Upper lobe of left lung (tissue), 4 donors: ENCODE data around the gene SAPCD2.

Experiments used
- CTCF ChIP-seq, 6 experiments: fragments of 450-650 bp in 4 of 6; fragments of 200-600 bp in 2 of 6; sonication (generic) in 2 of 6; IDR thresholded peaks; one replicate each; pipeline ENCODE4 v1.5.1; 2016 to 2019; ENCODE audit warnings: antibody characterized with exemption in 6 of 6
- POLR2A ChIP-seq, 4 donors: fragments of 450-650 bp; IDR thresholded peaks; one replicate each; pipeline ENCODE4 v1.5.1; 2016 to 2017; ENCODE audit warnings: antibody characterized with exemption in 4 of 4, mild to moderate bottlenecking in 2 of 4
- POLR2AphosphoS5 ChIP-seq, 2 donors: sonication (generic); formaldehyde crosslinking; IDR thresholded peaks; one replicate each; pipeline ENCODE4 v1.5.1; 2017; ENCODE audit warnings: antibody characterized with exemption in 2 of 2

- no peak for TF ChIP-seq CTCF (IDR thresholded peaks at IDR 0.05)
- TF ChIP-seq POLR2A (IDR thresholded peaks at IDR 0.05): no peak
- no peak for TF ChIP-seq POLR2AphosphoS5 (IDR thresholded peaks at IDR 0.05)
Observed at GRCh38 chr9:137016436-137016835, 53.9 kb downstream of the SAPCD2 start.
